ENCODE results near the gene CDC73. TPM values are rescaled to one million over a fixed set of nuclear protein-coding genes. Genes with fewer than 3 reads are reported as not detected.

Gene CDC73
- total RNA-seq, 1 donor from 2014 or later, result 49.2 TPM

- peak overlapping the region; percentile 86 for H3K4me2 ChIP-seq
- peak overlapping the region; percentile 85 for H3K4me3 ChIP-seq
- H3K27ac Mint-ChIP-seq, result no peak overlapping the region
- DNase-seq (ENCODE audit: low spot score), result no peak
- peaks cover 27% of the 10 kb centered on the region for H4K20me1 ChIP-seq (ENCODE audit: low read depth)
- TF ChIP-seq EZH2 (IDR thresholded peaks at IDR 0.05), result no peak
- TF ChIP-seq CTCF (IDR thresholded peaks at IDR 0.05), result no peak
- TF ChIP-seq EZH2phosphoT487 (IDR thresholded peaks at IDR 0.05), result no peak
- H3K9ac ChIP-seq, result no peak overlapping the region
- H3K27ac ChIP-seq, result no peak overlapping the region
- peaks cover 13% of the 10 kb centered on the region for H3F3A ChIP-seq (ENCODE audit: low read depth)
- peaks cover 15% of the 10 kb centered on the region for H3K4me1 ChIP-seq
- peaks cover 4% of the 10 kb centered on the region for H3K27me3 Mint-ChIP-seq (ENCODE audit: insufficient read depth, low read depth)
- H3K27me3 ChIP-seq, result peaks cover 13% of the 10 kb centered on the region
- peaks cover 21% of the 10 kb centered on the region for H3K4me1 Mint-ChIP-seq
- H3K36me3 ChIP-seq, result peaks cover 11% of the 10 kb centered on the region
- H3K9me3 Mint-ChIP-seq, result no peaks in the 10 kb centered on the region
- H3K9me3 ChIP-seq (ENCODE audit: low read depth), result no peaks in the 10 kb centered on the region
- H3K4me3 Mint-ChIP-seq, result peak overlapping the region; percentile 94
- H3K36me3 Mint-ChIP-seq, result peaks cover 9% of the 10 kb centered on the region
- H3K79me2 ChIP-seq (ENCODE audit: low read depth), result peaks cover 64% of the 10 kb centered on the region
- H2AFZ ChIP-seq (replicated peaks), result no peak overlapping the region
These were observed 1.9 kb downstream of the CDC73 start for GRCh38 chr1:193123751-193124150.

GRCh38 chr1:193125369-193125768 is 3.5 kb downstream of the CDC73 start:
- TF ChIP-seq EZH2phosphoT487 (IDR thresholded peaks at IDR 0.05) (no peak), EZH2 (IDR thresholded peaks at IDR 0.05) (no peak), CTCF (IDR thresholded peaks at IDR 0.05) (no peak)
- Histone ChIP-seq H3K4me3 (no peak overlapping the region), H4K20me1 (ENCODE audit: low read depth) (peaks cover 27% of the 10 kb centered on the region)

GRCh38 chr1:193131266-193131860 is 9.5 kb downstream of the CDC73 start:
- H4K20me1 ChIP-seq (ENCODE audit: low read depth), result peaks cover 3% of the 10 kb centered on the region

More at GRCh38 chr1:193125369-193125768, 3.5 kb downstream of the CDC73 start:
- H3K36me3 Mint-ChIP-seq, result peaks cover 13% of the 10 kb centered on the region
- Histone ChIP-seq H3K9ac (no peak overlapping the region), H3K4me2 (no peak overlapping the region), H3F3A (ENCODE audit: low read depth) (peaks cover 13% of the 10 kb centered on the region), H3K36me3 (peaks cover 17% of the 10 kb centered on the region), H2AFZ (replicated peaks) (no peak overlapping the region), H3K79me2 (ENCODE audit: low read depth) (peaks cover 80% of the 10 kb centered on the region), H3K9me3 (ENCODE audit: low read depth) (no peaks in the 10 kb centered on the region), H3K27me3 (peaks cover 2% of the 10 kb centered on the region), H3K4me1 (peaks cover 15% of the 10 kb centered on the region), H3K27ac (no peak overlapping the region)
- H3K4me1 Mint-ChIP-seq, result peaks cover 21% of the 10 kb centered on the region
- H3K27me3 Mint-ChIP-seq (ENCODE audit: insufficient read depth, low read depth), result peaks cover 4% of the 10 kb centered on the region
- H3K27ac Mint-ChIP-seq, result no peak overlapping the region
- no peak for DNase-seq (ENCODE audit: low spot score)
- no peaks in the 10 kb centered on the region for H3K9me3 Mint-ChIP-seq
- no peak overlapping the region for H3K4me3 Mint-ChIP-seq

More at GRCh38 chr1:193131266-193131860, 9.5 kb downstream of the CDC73 start:
- no peaks in the 10 kb centered on the region for H3K4me1 Mint-ChIP-seq
- Histone ChIP-seq H3F3A (ENCODE audit: low read depth) (no peaks in the 10 kb centered on the region), H3K9me3 (ENCODE audit: low read depth) (no peaks in the 10 kb centered on the region), H3K4me2 (no peak overlapping the region), H3K4me3 (no peak overlapping the region), H3K4me1 (no peaks in the 10 kb centered on the region), H3K9ac (no peak overlapping the region), H3K27ac (no peak overlapping the region), H3K27me3 (no peaks in the 10 kb centered on the region), H3K36me3 (peaks cover 28% of the 10 kb centered on the region), H3K79me2 (ENCODE audit: low read depth) (peaks cover 78% of the 10 kb centered on the region), H2AFZ (replicated peaks) (no peak overlapping the region)
- no peaks in the 10 kb centered on the region for H3K9me3 Mint-ChIP-seq
- peaks cover 33% of the 10 kb centered on the region for H3K36me3 Mint-ChIP-seq
- DNase-seq (ENCODE audit: low spot score), result no peak
- H3K4me3 Mint-ChIP-seq, result no peak overlapping the region
- peaks cover 2% of the 10 kb centered on the region for H3K27me3 Mint-ChIP-seq (ENCODE audit: insufficient read depth, low read depth)
- TF ChIP-seq EZH2 (IDR thresholded peaks at IDR 0.05) (no peak), EZH2phosphoT487 (IDR thresholded peaks at IDR 0.05) (no peak), CTCF (IDR thresholded peaks at IDR 0.05) (no peak)
- no peak overlapping the region for H3K27ac Mint-ChIP-seq
